ENCODE data around the gene SF3A2. TPM values are rescaled to one million over a fixed set of nuclear protein-coding genes. Genes with fewer than 3 reads are reported as not detected.

SF3A2 gene
- total RNA-seq, 1 donor, result 27.9 TPM

GRCh38 chr19:2274185-2274711 is 37.6 kb downstream of the SF3A2 start:
- Histone ChIP-seq H3K79me2 (ENCODE audit: insufficient read depth, low read length) (peaks cover 75% of the 10 kb centered on the region), H2AFZ (ENCODE audit: low read length) (no peak overlapping the region), H4K20me1 (ENCODE audit: insufficient read depth, low read length) (peaks cover 68% of the 10 kb centered on the region), H3K4me3 (ENCODE audit: insufficient read depth, low read length) (peak overlapping the region; percentile 46), H3K4me2 (ENCODE audit: insufficient read depth, low read length) (peak overlapping the region; percentile 91), H3K36me3 (ENCODE audit: insufficient read depth, low read length) (peaks cover 31% of the 10 kb centered on the region), H3K27ac (ENCODE audit: low read depth, low read length) (peak overlapping the region; percentile 36), H3K27me3 (ENCODE audit: insufficient read depth, low read length) (no peaks in the 10 kb centered on the region), H3K4me1 (ENCODE audit: insufficient read depth, low read length) (peaks cover 18% of the 10 kb centered on the region), H3K9me3 (ENCODE audit: low read depth, low read length) (no peaks in the 10 kb centered on the region)
- DNase-seq (ENCODE audit: insufficient read length, low spot score, missing footprints), result peak; percentile 80
- TF ChIP-seq, protein P1, sequence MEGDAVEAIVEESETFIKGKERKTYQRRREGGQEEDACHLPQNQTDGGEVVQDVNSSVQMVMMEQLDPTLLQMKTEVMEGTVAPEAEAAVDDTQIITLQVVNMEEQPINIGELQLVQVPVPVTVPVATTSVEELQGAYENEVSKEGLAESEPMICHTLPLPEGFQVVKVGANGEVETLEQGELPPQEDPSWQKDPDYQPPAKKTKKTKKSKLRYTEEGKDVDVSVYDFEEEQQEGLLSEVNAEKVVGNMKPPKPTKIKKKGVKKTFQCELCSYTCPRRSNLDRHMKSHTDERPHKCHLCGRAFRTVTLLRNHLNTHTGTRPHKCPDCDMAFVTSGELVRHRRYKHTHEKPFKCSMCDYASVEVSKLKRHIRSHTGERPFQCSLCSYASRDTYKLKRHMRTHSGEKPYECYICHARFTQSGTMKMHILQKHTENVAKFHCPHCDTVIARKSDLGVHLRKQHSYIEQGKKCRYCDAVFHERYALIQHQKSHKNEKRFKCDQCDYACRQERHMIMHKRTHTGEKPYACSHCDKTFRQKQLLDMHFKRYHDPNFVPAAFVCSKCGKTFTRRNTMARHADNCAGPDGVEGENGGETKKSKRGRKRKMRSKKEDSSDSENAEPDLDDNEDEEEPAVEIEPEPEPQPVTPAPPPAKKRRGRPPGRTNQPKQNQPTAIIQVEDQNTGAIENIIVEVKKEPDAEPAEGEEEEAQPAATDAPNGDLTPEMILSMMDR (IDR thresholded peaks at IDR 0.05; ENCODE audit: extremely low read depth, low read depth, low read length), result no peak

- Histone ChIP-seq H3K36me3 (ENCODE audit: insufficient read depth, low read length) (peaks cover 31% of the 10 kb centered on the region), H3K27me3 (ENCODE audit: insufficient read depth, low read length) (no peaks in the 10 kb centered on the region)
Observed at GRCh38 chr19:2274931-2275535, 38.4 kb downstream of the SF3A2 start.

GRCh38 chr19:2275588-2276428 is 39.2 kb downstream of the SF3A2 start:
- peaks cover 18% of the 10 kb centered on the region for H3K4me1 ChIP-seq (ENCODE audit: insufficient read depth, low read length)
- no peak overlapping the region for H3K27ac ChIP-seq (ENCODE audit: low read depth, low read length)
- H3K27me3 ChIP-seq (ENCODE audit: insufficient read depth, low read length), result no peaks in the 10 kb centered on the region
- peaks cover 31% of the 10 kb centered on the region for H3K36me3 ChIP-seq (ENCODE audit: insufficient read depth, low read length)
- no peak overlapping the region for H2AFZ ChIP-seq (ENCODE audit: low read length)
- no peak overlapping the region for H3K4me2 ChIP-seq (ENCODE audit: insufficient read depth, low read length)
- DNase-seq (ENCODE audit: insufficient read length, low spot score, missing footprints), result peak; percentile 62
- H3K79me2 ChIP-seq (ENCODE audit: insufficient read depth, low read length), result peaks cover 61% of the 10 kb centered on the region
- TF ChIP-seq, protein P1 (IDR thresholded peaks at IDR 0.05; ENCODE audit: extremely low read depth, low read depth, low read length), result no peak
- no peaks in the 10 kb centered on the region for H3K9me3 ChIP-seq (ENCODE audit: low read depth, low read length)
- H3K4me3 ChIP-seq (ENCODE audit: insufficient read depth, low read length), result no peak overlapping the region
- peaks cover 65% of the 10 kb centered on the region for H4K20me1 ChIP-seq (ENCODE audit: insufficient read depth, low read length)

More at GRCh38 chr19:2274931-2275535, 38.4 kb downstream of the SF3A2 start:
- TF ChIP-seq, protein P1 (IDR thresholded peaks at IDR 0.05; ENCODE audit: extremely low read depth, low read depth, low read length), result peak; percentile 60
- H3K27ac ChIP-seq (ENCODE audit: low read depth, low read length), result no peak overlapping the region
- no peaks in the 10 kb centered on the region for H3K9me3 ChIP-seq (ENCODE audit: low read depth, low read length)
- peak; percentile 98 for DNase-seq (ENCODE audit: insufficient read length, low spot score, missing footprints)
- H3K4me3 ChIP-seq (ENCODE audit: insufficient read depth, low read length), result no peak overlapping the region
- H4K20me1 ChIP-seq (ENCODE audit: insufficient read depth, low read length), result peaks cover 65% of the 10 kb centered on the region
- H3K79me2 ChIP-seq (ENCODE audit: insufficient read depth, low read length), result peaks cover 68% of the 10 kb centered on the region
- H2AFZ ChIP-seq (ENCODE audit: low read length), result no peak overlapping the region
- no peak overlapping the region for H3K4me2 ChIP-seq (ENCODE audit: insufficient read depth, low read length)
- peaks cover 18% of the 10 kb centered on the region for H3K4me1 ChIP-seq (ENCODE audit: insufficient read depth, low read length)

Measured in osteoblast (primary cell).